CD4-positive, CD25-positive, alpha-beta regulatory T cell (primary cell): Measurements from ENCODE around the gene RYR2. TPM values are rescaled to one million over a fixed set of nuclear protein-coding genes. Genes with fewer than 3 reads are reported as not detected.

Source experiments
- ATAC-seq, 2 donors: fragments of 150-1000 bp; cut with Tn5 transposase; one replicate each; pipeline ENCODE4 v1.10.0; 2021; ENCODE audit warnings: low read depth in 2 of 2, moderate number of reproducible peaks in 2 of 2, moderate library complexity in 1 of 2
- DNase-seq, 3 donors: peaks; one replicate each; pipeline versions ENCODE4 v3.0.0 to v3.0.0-alpha.2; 2012 to 2022; ENCODE audit warnings: mixed read lengths in 1 of 3
- H3K27ac ChIP-seq: one replicate; pipeline ENCODE4 v1.7.0; 2013; ENCODE audit warnings: mild to moderate bottlenecking, low read length; ENCODE audit not compliant: insufficient read depth, poor library complexity, severe bottlenecking
- H3K27me3 ChIP-seq: one replicate; pipeline ENCODE4 v1.7.0; 2013; ENCODE audit warnings: low read length; ENCODE audit not compliant: control insufficient read depth, insufficient read depth
- H3K36me3 ChIP-seq: one replicate; pipeline ENCODE4 v1.7.0; 2013; ENCODE audit warnings: mild to moderate bottlenecking, low read length, moderate library complexity; ENCODE audit not compliant: control insufficient read depth, insufficient read depth
- H3K4me1 ChIP-seq: 2 replicates; pipeline ENCODE4 v1.7.0; 2013; ENCODE audit warnings: mild to moderate bottlenecking, low read length; ENCODE audit not compliant: insufficient read depth, control insufficient read depth, poor library complexity, severe bottlenecking
- H3K4me3 ChIP-seq: one replicate; pipeline ENCODE4 v1.7.0; 2013; ENCODE audit warnings: low read depth, mild to moderate bottlenecking, low read length, moderate library complexity
- H3K9me3 ChIP-seq, 2 experiments: 1 replicate in 1 of 2; 2 replicates in 1 of 2; pipeline ENCODE4 v1.7.0; 2013; ENCODE audit warnings: low read length in 2 of 2, mild to moderate bottlenecking in 1 of 2, moderate library complexity in 1 of 2; ENCODE audit not compliant: control insufficient read depth in 2 of 2
- H3K27ac Mint-ChIP-seq, 3 donors: one replicate each; pipeline ENCODE4 v1.8.0; 2020 to 2022; ENCODE audit warnings: mild to moderate bottlenecking in 3 of 3, mixed read lengths in 3 of 3, moderate library complexity in 2 of 3
- H3K27me3 Mint-ChIP-seq: one replicate; pipeline ENCODE4 v1.8.0; 2022; ENCODE audit warnings: mild to moderate bottlenecking, mixed read lengths
- H3K36me3 Mint-ChIP-seq: one replicate; pipeline ENCODE4 v1.8.0; 2020; ENCODE audit warnings: mixed read lengths
- H3K4me1 Mint-ChIP-seq, 4 donors: one replicate each; pipeline ENCODE4 v1.8.0; 2020 to 2022; ENCODE audit warnings: mixed read lengths in 4 of 4, mild to moderate bottlenecking in 1 of 4
- H3K4me3 Mint-ChIP-seq, 4 donors: one replicate each; pipeline ENCODE4 v1.8.0; 2020 to 2022; ENCODE audit warnings: mild to moderate bottlenecking in 4 of 4, mixed read lengths in 4 of 4, moderate library complexity in 3 of 4
- H3K9me3 Mint-ChIP-seq, 7 donors: one replicate each; pipeline ENCODE4 v1.8.0; 2020 to 2022; ENCODE audit warnings: mixed read lengths in 7 of 7, mild to moderate bottlenecking in 3 of 7, moderate library complexity in 2 of 7
- polyA plus RNA-seq, 4 donors: library from polyadenylated mRNA; unstranded; fragments of 300-500 nt; fragmentation: Illumina TruSeq; gene quantifications; one replicate each; pipeline ENCODE4 v1.2.3, GENCODE V29; 2021
- total RNA-seq: library from RNA; stranded (reverse); gene quantifications from one replicate; pipeline ENCODE4 v1.2.3, GENCODE V29; 2022

The RYR2 gene
- total and polyA plus RNA-seq, 5 donors from 2014 or later = 0.02 to 0.40 TPM; not detected in 3

DNA sequence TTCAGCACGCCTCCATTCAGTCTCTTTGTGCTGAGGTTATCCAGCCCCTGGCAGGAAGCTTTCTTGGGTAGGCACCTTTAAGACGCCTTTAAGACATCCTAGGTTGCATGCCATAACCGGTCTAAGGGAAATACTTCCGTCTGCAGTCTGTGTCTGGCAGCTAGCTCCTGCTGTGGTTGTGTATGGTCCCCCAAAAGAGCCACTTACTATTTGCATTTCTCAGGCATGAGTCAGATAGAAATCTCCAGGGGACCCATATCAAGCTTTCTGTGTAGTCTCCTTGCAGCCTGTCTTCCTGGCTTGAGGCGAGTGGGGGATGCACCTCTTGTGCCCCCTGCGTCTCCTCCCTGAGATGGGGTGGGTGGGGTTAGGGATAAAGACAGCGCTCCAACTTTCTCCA lies 10.0 kb upstream of the RYR2 start:
- Mint-ChIP-seq H3K9me3 (peaks cover 0 to 3% (median 0%) of the 10 kb centered on the region in 7 donors), H3K36me3 (no peaks in the 10 kb centered on the region), H3K27me3 (peaks cover 4% of the 10 kb centered on the region), H3K4me3 (no peak overlapping the region), H3K4me1 (no peaks in the 10 kb centered on the region), H3K27ac (no peak overlapping the region)
- Histone ChIP-seq H3K9me3 (no peaks in the 10 kb centered on the region), H3K36me3 (no peaks in the 10 kb centered on the region), H3K4me3 (no peak overlapping the region), H3K4me1 (no peaks in the 10 kb centered on the region), H3K27ac (no peak overlapping the region), H3K27me3 (no peaks in the 10 kb centered on the region)
- ATAC-seq (no peak), DNase-seq (no peak)

DNA sequence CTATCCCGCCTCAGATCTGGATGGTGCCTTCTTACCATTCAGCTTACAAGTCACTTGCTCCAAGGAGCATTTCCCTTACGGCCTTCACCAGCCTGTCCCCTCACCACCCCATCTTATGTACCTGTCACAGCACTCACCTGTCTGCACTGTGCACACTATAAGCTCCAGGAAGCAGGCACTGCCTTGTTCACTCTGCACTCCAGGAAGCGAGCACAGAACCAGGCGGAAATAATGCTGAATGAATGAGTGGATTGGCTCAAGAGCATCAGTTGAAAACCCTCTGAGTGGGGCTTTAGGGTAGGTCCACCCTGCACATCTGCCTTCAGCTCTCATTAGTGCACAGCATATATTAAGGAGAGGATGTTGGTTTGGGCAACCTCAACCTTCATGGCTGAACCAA lies 8.9 kb upstream of the RYR2 start:
- no peaks in the 10 kb centered on the region for H3K27me3 ChIP-seq
- ATAC-seq = no peak
- Mint-ChIP-seq H3K36me3 (no peaks in the 10 kb centered on the region), H3K9me3 (peaks cover 0 to 3% (median 0%) of the 10 kb centered on the region in 7 donors), H3K4me3 (no peak overlapping the region), H3K4me1 (no peaks in the 10 kb centered on the region), H3K27me3 (no peaks in the 10 kb centered on the region), H3K27ac (no peak overlapping the region)
- H3K27ac ChIP-seq = no peak overlapping the region
- H3K36me3 ChIP-seq = no peaks in the 10 kb centered on the region
- H3K4me3 ChIP-seq = no peak overlapping the region
- no peaks in the 10 kb centered on the region for H3K4me1 ChIP-seq
- H3K9me3 ChIP-seq = no peaks in the 10 kb centered on the region
- DNase-seq = no peak

- Mint-ChIP-seq H3K27ac (peak overlapping the region in 1 of 3 donors; percentile 29), H3K36me3 (no peaks in the 10 kb centered on the region), H3K4me3 (no peak overlapping the region), H3K9me3 (peaks cover 0 to 3% (median 0%) of the 10 kb centered on the region in 7 donors), H3K4me1 (no peaks in the 10 kb centered on the region), H3K27me3 (no peaks in the 10 kb centered on the region)
- Histone ChIP-seq H3K4me1 (no peaks in the 10 kb centered on the region), H3K4me3 (no peak overlapping the region), H3K27ac (no peak overlapping the region), H3K27me3 (no peaks in the 10 kb centered on the region), H3K9me3 (no peaks in the 10 kb centered on the region), H3K36me3 (no peaks in the 10 kb centered on the region)
- DNase-seq = no peak
- no peak for ATAC-seq
Measured at GRCh38 chr1:237033804-237034203, 8.2 kb upstream of the RYR2 start.

DNA sequence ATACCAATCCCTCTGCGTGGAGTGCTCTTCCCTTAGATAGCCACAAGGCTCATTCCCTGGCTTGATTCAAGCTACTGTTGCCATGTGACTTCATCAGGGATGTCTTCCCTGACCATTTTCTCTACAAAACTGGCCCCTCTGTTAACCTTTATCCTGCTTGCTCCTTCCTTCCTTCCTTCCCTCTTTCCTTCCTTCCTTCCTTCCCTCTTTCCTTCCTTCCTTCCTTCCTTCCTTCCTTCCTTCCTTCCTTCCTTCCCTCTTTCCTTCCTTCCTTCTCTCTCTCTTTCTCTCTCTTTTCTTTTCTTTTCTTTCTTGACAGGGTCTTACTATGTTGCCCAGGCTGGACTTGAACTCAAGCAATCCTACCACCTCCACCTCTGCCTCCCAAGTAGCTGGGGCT lies 6.2 kb upstream of the RYR2 start:
- H3K36me3 ChIP-seq = no peaks in the 10 kb centered on the region
- Mint-ChIP-seq H3K4me3 (no peak overlapping the region), H3K9me3 (peaks cover 0 to 2% (median 0%) of the 10 kb centered on the region in 7 donors), H3K4me1 (no peaks in the 10 kb centered on the region), H3K36me3 (no peaks in the 10 kb centered on the region), H3K27me3 (peaks cover 7% of the 10 kb centered on the region), H3K27ac (no peak overlapping the region)
- H3K9me3 ChIP-seq = no peaks in the 10 kb centered on the region
- ATAC-seq (no peak), DNase-seq (no peak)
- no peaks in the 10 kb centered on the region for H3K4me1 ChIP-seq
- H3K27ac ChIP-seq = no peak overlapping the region
- H3K27me3 ChIP-seq = peaks cover 8% of the 10 kb centered on the region
- no peak overlapping the region for H3K4me3 ChIP-seq

- DNase-seq (no peak), ATAC-seq (no peak)
- Histone ChIP-seq H3K27ac (no peak overlapping the region), H3K4me1 (peaks cover 3% of the 10 kb centered on the region), H3K27me3 (peaks cover 17% of the 10 kb centered on the region), H3K4me3 (no peak overlapping the region), H3K9me3 (no peaks in the 10 kb centered on the region), H3K36me3 (no peaks in the 10 kb centered on the region)
- no peak overlapping the region for H3K27ac Mint-ChIP-seq
- H3K9me3 Mint-ChIP-seq = peaks cover 0 to 4% (median 0%) of the 10 kb centered on the region in 7 donors
- H3K4me1 Mint-ChIP-seq = peaks cover 0 to 8% (median 1%) of the 10 kb centered on the region in 4 donors
- no peak overlapping the region for H3K4me3 Mint-ChIP-seq
- peaks cover 18% of the 10 kb centered on the region for H3K27me3 Mint-ChIP-seq
- no peaks in the 10 kb centered on the region for H3K36me3 Mint-ChIP-seq
Measured at GRCh38 chr1:237038211-237038610, 3.8 kb upstream of the RYR2 start.

DNA sequence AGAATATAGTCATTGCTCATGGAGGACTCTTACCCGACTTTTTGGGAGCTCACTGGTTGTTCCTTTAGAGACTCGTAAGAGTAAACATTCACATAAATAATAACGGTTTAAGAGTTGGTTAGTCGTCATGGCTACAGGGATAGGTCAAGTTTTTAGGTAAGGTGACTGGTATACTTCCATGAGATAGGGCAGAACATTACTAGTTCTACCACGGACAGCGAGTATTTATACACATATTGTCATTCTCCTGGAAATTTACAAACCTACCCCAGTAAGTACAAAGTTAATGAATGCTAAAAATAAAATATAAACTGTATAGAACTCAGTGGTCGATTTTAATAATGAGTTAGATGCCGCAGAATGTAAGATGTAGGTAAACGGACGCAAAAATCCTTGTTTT lies 1.2 kb upstream of the RYR2 start:
- H3K36me3 Mint-ChIP-seq = no peaks in the 10 kb centered on the region
- H3K9me3 Mint-ChIP-seq = peaks cover 0 to 4% (median 0%) of the 10 kb centered on the region in 7 donors
- peaks cover 37% of the 10 kb centered on the region for H3K27me3 Mint-ChIP-seq
- Histone ChIP-seq H3K4me3 (no peak overlapping the region), H3K4me1 (peaks cover 3% of the 10 kb centered on the region), H3K36me3 (no peaks in the 10 kb centered on the region), H3K27me3 (peaks cover 32% of the 10 kb centered on the region), H3K9me3 (no peaks in the 10 kb centered on the region), H3K27ac (no peak overlapping the region)
- no peak overlapping the region for H3K27ac Mint-ChIP-seq
- ATAC-seq (no peak), DNase-seq (no peak)
- H3K4me3 Mint-ChIP-seq = no peak overlapping the region
- peaks cover 0 to 14% (median 1%) of the 10 kb centered on the region in 4 donors for H3K4me1 Mint-ChIP-seq

GRCh38 chr1:237041461-237041794 lies 556 bp upstream of the RYR2 start:
- Mint-ChIP-seq H3K27me3 (peaks cover 37% of the 10 kb centered on the region), H3K4me1 (peaks cover 0 to 14% (median 1%) of the 10 kb centered on the region in 4 donors), H3K36me3 (no peaks in the 10 kb centered on the region), H3K4me3 (peak overlapping the region in 1 of 4 donors; percentile 52), H3K27ac (no peak overlapping the region), H3K9me3 (peaks cover 0 to 4% (median 0%) of the 10 kb centered on the region in 7 donors)
- Histone ChIP-seq H3K27ac (no peak overlapping the region), H3K4me1 (peaks cover 3% of the 10 kb centered on the region), H3K36me3 (no peaks in the 10 kb centered on the region), H3K27me3 (peaks cover 32% of the 10 kb centered on the region), H3K4me3 (no peak overlapping the region), H3K9me3 (no peaks in the 10 kb centered on the region)
- no peak for ATAC-seq
- no peak for DNase-seq

DNA sequence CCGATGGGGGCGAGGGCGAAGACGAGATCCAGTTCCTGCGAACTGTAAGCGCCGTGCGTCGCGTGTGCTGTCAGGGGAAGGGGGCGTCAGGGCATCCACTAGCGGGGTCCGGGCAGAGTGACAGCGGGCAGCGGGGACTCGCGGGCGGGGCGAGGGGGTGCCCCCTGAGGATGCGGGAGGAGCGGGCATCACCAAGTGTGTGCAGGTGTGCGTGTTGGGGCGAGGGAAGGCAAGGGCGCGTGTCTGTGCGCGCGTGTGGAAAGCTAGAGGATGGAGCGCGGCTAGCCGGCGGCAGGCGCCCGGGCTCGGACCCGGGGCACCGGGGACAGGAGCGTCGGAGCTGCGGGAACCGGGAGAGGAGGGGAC lies 525 bp downstream of the RYR2 start:
- no peak for ATAC-seq
- H3K27ac Mint-ChIP-seq = no peak overlapping the region
- DNase-seq = no peak
- peaks cover 0 to 14% (median 1%) of the 10 kb centered on the region in 4 donors for H3K4me1 Mint-ChIP-seq
- Histone ChIP-seq H3K4me1 (peaks cover 3% of the 10 kb centered on the region), H3K36me3 (no peaks in the 10 kb centered on the region), H3K27me3 (peaks cover 32% of the 10 kb centered on the region), H3K9me3 (no peaks in the 10 kb centered on the region), H3K4me3 (no peak overlapping the region), H3K27ac (no peak overlapping the region)
- peaks cover 37% of the 10 kb centered on the region for H3K27me3 Mint-ChIP-seq
- H3K9me3 Mint-ChIP-seq = peaks cover 0 to 4% (median 0%) of the 10 kb centered on the region in 7 donors
- no peaks in the 10 kb centered on the region for H3K36me3 Mint-ChIP-seq
- no peak overlapping the region for H3K4me3 Mint-ChIP-seq
